Memory B cell (primary cell): ENCODE data around the gene MRPL54.

ENCODE experiments used
- ATAC-seq: fragments of 150-1000 bp; cut with Tn5 transposase; 2 replicates; pipeline ENCODE4 v1.10.0; 2021; ENCODE audit warnings: low read depth, mild to moderate bottlenecking, moderate library complexity
- DNase-seq, 2 donors: peaks; one replicate each; pipeline ENCODE4 v3.0.0; 2022; ENCODE audit warnings: low spot score in 2 of 2
- H3K27ac Mint-ChIP-seq: one replicate; pipeline ENCODE4 v1.8.0; 2022; ENCODE audit warnings: mild to moderate bottlenecking, moderate library complexity, mixed read lengths
- H3K27me3 Mint-ChIP-seq: one replicate; pipeline ENCODE4 v1.8.0; 2022; ENCODE audit warnings: mixed read lengths
- H3K36me3 Mint-ChIP-seq: one replicate; pipeline ENCODE4 v1.8.0; 2022; ENCODE audit warnings: mild to moderate bottlenecking, mixed read lengths
- H3K4me1 Mint-ChIP-seq: one replicate; pipeline ENCODE4 v1.8.0; 2022; ENCODE audit warnings: mixed read lengths
- H3K4me3 Mint-ChIP-seq: one replicate; pipeline ENCODE4 v1.8.0; 2022; ENCODE audit warnings: mild to moderate bottlenecking, moderate library complexity, mixed read lengths
- H3K9me3 Mint-ChIP-seq: one replicate; pipeline ENCODE4 v1.8.0; 2022; ENCODE audit warnings: mixed read lengths

Gene MRPL54

DNA sequence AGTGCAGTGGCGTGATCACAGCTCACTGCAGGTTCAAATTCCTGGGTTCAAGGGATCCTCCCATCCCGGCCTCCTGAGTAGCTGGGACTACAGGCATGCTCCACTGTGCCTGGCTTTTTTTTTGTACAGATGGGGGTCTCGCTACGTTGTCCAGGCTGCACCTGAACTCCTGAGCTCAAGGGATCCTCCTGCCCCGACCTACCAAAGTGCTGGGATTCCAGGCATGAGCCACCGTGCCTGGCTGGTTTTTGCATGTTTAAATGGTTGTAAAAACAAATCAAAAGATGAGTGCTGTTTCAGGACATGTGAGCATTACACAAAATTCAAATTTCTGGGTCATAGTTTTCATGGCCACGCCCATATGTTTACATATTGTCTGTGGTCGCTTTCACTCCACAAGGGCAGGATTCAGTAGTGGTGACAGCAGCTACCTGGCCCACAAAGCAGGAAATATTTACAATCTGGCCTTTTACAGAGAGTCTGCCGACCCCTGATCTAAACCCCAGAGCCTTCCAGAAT is 18.4 kb downstream of the MRPL54 start:
- Mint-ChIP-seq H3K4me3 (no peak overlapping the region), H3K4me1 (peaks cover 4% of the 10 kb centered on the region), H3K27ac (no peak overlapping the region), H3K36me3 (peaks cover 11% of the 10 kb centered on the region), H3K9me3 (peaks cover 14% of the 10 kb centered on the region), H3K27me3 (peaks cover 16% of the 10 kb centered on the region)
- ATAC-seq: peak; percentile 49
- no peak for DNase-seq

DNA sequence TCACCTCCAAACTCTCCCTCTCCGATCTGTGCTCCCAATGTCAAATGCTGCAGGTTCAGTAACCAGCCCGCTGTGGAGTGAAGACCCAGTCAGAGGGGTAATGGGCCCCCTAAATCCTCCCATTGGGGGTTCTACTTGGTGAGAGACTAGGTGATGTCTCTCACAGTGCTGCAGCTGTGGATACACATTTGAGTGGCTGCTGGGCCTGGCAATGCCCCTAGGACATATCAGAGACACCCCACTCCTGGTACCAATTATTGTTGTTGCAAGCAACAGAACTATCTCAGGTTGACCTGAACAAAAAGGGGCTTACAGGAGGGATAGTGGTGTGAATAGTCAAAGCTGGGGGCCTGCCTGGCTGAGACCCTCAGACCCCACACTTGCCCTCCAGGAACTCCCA is 19.1 kb downstream of the MRPL54 start:
- Mint-ChIP-seq H3K36me3 (peaks cover 9% of the 10 kb centered on the region), H3K27me3 (peaks cover 12% of the 10 kb centered on the region), H3K4me3 (no peak overlapping the region), H3K4me1 (peaks cover 4% of the 10 kb centered on the region), H3K27ac (no peak overlapping the region), H3K9me3 (peaks cover 9% of the 10 kb centered on the region)
- DNase-seq (no peak), ATAC-seq (no peak)

DNA sequence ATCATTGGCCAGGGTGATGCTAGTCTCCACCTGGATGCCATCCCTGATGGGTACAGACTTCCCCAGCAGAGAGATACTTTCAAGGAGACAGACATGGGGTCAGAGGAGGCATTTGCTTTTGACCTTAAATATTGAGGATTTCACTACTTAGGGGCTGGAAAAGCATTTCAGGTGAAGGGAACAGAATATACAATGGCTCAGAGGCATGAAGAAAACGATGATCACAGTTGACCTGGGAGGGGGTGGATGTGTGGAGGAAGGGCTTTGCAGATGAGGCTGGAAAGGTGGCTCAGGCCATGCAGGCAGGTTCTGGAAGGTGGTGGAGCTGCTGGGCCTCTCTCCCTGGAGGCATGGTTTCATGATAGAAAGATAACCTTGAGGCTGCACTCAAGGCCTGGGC is 19.8 kb downstream of the MRPL54 start:
- Mint-ChIP-seq H3K4me1 (peaks cover 4% of the 10 kb centered on the region), H3K9me3 (peaks cover 9% of the 10 kb centered on the region), H3K36me3 (peaks cover 9% of the 10 kb centered on the region), H3K4me3 (no peak overlapping the region), H3K27ac (no peak overlapping the region), H3K27me3 (peaks cover 12% of the 10 kb centered on the region)
- no peak for DNase-seq
- no peak for ATAC-seq

DNA sequence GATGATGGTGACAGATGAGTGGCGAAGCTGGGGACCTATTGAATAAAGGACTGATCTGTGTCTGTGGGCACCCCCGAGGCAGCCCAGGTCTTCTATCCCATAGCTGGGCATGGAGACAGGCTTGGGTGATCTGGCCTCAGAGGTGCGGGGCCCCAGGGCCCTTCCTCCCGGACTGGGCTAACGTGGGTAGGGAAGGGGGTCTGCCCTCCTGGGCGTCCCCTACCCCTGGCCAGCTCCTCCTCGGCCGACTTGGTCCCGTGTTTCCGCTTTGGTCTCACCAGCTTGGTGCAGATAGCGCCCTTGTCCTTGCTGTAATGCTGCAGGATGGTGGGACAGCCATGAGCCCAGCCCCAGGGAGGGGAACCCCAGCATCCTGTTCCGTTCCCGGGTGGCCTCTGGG is 20.4 kb downstream of the MRPL54 start:
- ATAC-seq: no peak
- peaks cover 9% of the 10 kb centered on the region for H3K9me3 Mint-ChIP-seq

GRCh38 chr19:3783660-3784584 is 21.4 kb downstream of the MRPL54 start:
- H3K9me3 Mint-ChIP-seq: peaks cover 9% of the 10 kb centered on the region
- peak; percentile 28 for ATAC-seq

More for the DNA sequence above, 20.4 kb downstream of the MRPL54 start:
- Mint-ChIP-seq H3K36me3 (peaks cover 9% of the 10 kb centered on the region), H3K4me3 (no peak overlapping the region), H3K27ac (no peak overlapping the region), H3K4me1 (peaks cover 4% of the 10 kb centered on the region), H3K27me3 (peaks cover 12% of the 10 kb centered on the region)
- no peak for DNase-seq

DNA sequence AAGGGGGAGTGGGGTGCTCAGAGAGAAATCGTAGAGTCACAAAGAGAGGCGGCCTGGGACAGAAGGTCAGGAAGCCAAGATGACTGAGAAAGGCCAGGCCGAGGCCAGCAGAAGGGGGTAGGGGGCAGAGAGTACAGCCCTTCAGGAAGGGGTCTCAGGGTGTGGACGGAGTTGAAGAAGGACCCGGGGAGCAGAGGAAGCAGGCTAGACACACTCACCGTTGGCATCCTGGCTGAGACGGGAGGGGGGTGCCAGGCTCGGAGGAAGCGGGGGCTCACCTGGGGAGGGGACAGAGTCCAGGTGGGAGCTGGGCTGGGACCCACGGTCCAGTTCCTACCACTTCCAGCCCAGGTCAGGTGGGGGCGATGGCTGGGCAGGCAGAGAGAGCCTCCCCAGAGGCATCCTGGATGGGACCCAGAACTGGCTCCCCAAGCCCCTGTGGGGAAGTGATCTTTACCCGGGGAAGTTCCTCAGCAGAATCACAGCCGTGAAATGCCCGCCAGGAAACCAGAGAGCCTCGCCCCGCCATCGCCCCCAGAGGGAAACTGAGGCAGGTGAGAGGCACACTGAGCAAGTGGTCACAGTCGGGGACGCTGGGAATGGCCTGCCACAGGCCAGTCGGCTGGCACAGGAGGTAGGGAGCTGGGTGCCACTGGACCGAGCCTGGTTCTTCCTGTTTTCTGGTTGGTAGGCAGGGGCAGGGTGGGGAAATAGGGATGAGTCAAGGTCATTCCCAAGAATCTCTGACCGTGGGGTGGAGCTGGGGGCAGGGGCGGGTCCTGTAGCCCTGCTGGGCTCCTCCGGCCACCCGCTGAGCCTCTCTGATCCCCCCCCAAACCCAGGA is 22.3 kb downstream of the MRPL54 start:
- H3K9me3 Mint-ChIP-seq: peaks cover 9% of the 10 kb centered on the region
- peaks cover 13% of the 10 kb centered on the region for H3K27me3 Mint-ChIP-seq
- peak overlapping the region; percentile 78 for H3K4me3 Mint-ChIP-seq
- peaks cover 4% of the 10 kb centered on the region for H3K4me1 Mint-ChIP-seq
- H3K27ac Mint-ChIP-seq: no peak overlapping the region
- no peak for ATAC-seq
- H3K36me3 Mint-ChIP-seq: peaks cover 9% of the 10 kb centered on the region
- no peak for DNase-seq

More at GRCh38 chr19:3783660-3784584, 21.4 kb downstream of the MRPL54 start:
- peak overlapping the region; percentile 78 for H3K4me3 Mint-ChIP-seq
- no peak overlapping the region for H3K27ac Mint-ChIP-seq
- peaks cover 13% of the 10 kb centered on the region for H3K27me3 Mint-ChIP-seq
- peaks cover 4% of the 10 kb centered on the region for H3K4me1 Mint-ChIP-seq
- peaks cover 9% of the 10 kb centered on the region for H3K36me3 Mint-ChIP-seq
- no peak for DNase-seq

DNA sequence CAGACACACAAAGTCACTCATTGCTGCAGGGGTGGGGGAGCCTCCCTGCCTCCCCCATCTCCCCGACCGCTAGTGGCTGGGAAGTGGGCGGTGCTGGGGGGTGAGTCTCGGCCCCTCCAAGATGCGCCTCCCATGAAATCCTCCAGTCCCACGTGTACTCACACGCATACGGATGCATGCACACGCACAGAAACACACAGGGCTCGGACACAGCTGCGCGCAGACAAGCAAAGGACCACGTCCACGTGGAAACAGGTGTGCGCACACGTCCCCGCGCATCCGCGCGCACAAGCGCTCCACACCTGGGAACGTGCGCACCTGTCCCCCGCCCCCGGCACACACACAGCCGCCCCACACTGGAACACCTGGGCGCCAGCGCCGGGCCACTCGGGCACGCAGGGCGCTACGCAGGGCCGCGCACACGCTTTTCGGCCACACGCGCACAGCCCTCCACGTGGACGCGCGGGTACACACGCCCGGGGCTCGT is 23.0 kb downstream of the MRPL54 start:
- no peak overlapping the region for H3K27ac Mint-ChIP-seq
- peaks cover 9% of the 10 kb centered on the region for H3K36me3 Mint-ChIP-seq
- peak overlapping the region; percentile 57 for H3K4me3 Mint-ChIP-seq
- peak; percentile 36 for ATAC-seq
- H3K27me3 Mint-ChIP-seq: peaks cover 15% of the 10 kb centered on the region
- H3K4me1 Mint-ChIP-seq: peaks cover 4% of the 10 kb centered on the region
- no peak for DNase-seq
- H3K9me3 Mint-ChIP-seq: peaks cover 9% of the 10 kb centered on the region

GRCh38 chr19:3785938-3786824 is 23.7 kb downstream of the MRPL54 start, which contains the start of gene MATK:
MATK (minus strand) TSS chr19:3786381; CDS start chr19:3785135, 1,246 bp downstream.
- DNase-seq: no peak
- Mint-ChIP-seq H3K36me3 (peaks cover 9% of the 10 kb centered on the region), H3K4me3 (peak within 1 kb of the TSS; percentile 57), H3K4me1 (peaks cover 4% of the 10 kb centered on the region), H3K9me3 (peaks cover 10% of the 10 kb centered on the region), H3K27ac (no peak within 1 kb of the TSS), H3K27me3 (peaks cover 18% of the 10 kb centered on the region)
- peak; percentile 49 for ATAC-seq

- ATAC-seq (no peak), DNase-seq (no peak)
- Mint-ChIP-seq H3K4me1 (peaks cover 4% of the 10 kb centered on the region), H3K27ac (no peak overlapping the region), H3K4me3 (no peak overlapping the region), H3K9me3 (peaks cover 7% of the 10 kb centered on the region), H3K27me3 (peaks cover 15% of the 10 kb centered on the region), H3K36me3 (peaks cover 4% of the 10 kb centered on the region)
Observed at GRCh38 chr19:3788996-3789778, 26.7 kb downstream of the MRPL54 start.

DNA sequence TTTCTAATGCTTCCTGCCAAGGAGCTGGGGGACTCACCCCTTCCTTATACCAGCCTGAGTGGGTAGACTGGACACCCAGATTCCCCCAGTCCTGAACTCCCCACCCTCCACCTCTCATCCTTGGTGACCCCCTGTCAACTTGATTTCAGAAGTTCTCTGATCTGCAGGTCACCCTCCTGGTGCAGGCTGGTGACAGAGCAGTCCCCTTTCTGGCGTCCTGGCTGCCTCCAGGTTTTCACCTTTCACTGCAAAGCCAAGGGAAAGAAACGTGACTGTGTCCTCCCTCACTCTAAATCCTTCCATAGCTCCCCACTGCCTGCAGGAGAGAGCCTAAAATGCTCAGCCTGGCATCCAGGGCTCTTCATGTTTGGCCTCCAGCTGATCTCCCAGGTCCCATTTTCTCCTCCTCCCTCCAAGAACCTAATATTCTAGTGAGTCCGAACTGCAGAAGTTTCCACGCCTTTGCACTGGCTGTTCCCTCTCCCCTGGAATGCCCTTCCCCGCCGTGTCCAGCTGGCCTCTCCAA is 27.8 kb downstream of the MRPL54 start:
- no peak overlapping the region for H3K4me3 Mint-ChIP-seq
- DNase-seq: no peak

DNA sequence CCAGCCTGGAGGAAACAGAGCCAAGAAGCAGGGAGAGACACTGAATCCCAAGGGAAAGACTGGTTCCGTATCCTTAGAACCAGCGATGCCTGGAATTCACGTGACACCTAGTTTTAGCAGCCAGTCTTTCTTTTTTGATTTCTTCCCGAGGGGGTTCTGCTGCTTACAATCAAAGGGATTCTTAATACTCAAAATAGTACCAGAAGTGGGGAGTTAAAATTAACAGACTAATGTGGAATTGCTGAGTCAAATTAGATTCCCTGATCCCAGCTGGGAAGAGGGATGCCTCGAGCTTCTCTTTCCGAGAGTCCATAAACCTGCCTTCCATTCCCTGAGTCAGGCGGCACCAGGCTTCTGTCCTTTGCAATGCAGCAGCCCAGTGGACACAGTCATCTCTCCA is 28.5 kb downstream of the MRPL54 start:
- H3K27ac Mint-ChIP-seq: no peak overlapping the region
- no peaks in the 10 kb centered on the region for H3K4me1 Mint-ChIP-seq
- no peak overlapping the region for H3K4me3 Mint-ChIP-seq
- DNase-seq (no peak), ATAC-seq (no peak)
- peaks cover 4% of the 10 kb centered on the region for H3K36me3 Mint-ChIP-seq
- peaks cover 7% of the 10 kb centered on the region for H3K9me3 Mint-ChIP-seq
- H3K27me3 Mint-ChIP-seq: peaks cover 12% of the 10 kb centered on the region

More for the DNA sequence above, 27.8 kb downstream of the MRPL54 start:
- no peak for ATAC-seq
- Mint-ChIP-seq H3K27me3 (peaks cover 12% of the 10 kb centered on the region), H3K9me3 (peaks cover 7% of the 10 kb centered on the region), H3K4me1 (no peaks in the 10 kb centered on the region), H3K36me3 (peaks cover 4% of the 10 kb centered on the region), H3K27ac (no peak overlapping the region)

GRCh38 chr19:3792114-3792513 is 29.6 kb downstream of the MRPL54 start:
- H3K9me3 Mint-ChIP-seq: peaks cover 12% of the 10 kb centered on the region

More at GRCh38 chr19:3792114-3792513, 29.6 kb downstream of the MRPL54 start:
- Mint-ChIP-seq H3K4me1 (no peaks in the 10 kb centered on the region), H3K27ac (no peak overlapping the region), H3K4me3 (no peak overlapping the region), H3K36me3 (peaks cover 8% of the 10 kb centered on the region), H3K27me3 (peaks cover 13% of the 10 kb centered on the region)
- DNase-seq: no peak
- no peak for ATAC-seq
